Skeletal muscle tissue (tissue), 4 donors: ENCODE results near the gene DNM2. TPM values are rescaled to one million over a fixed set of nuclear protein-coding genes. Genes with fewer than 3 reads are reported as not detected.
"Not testable (repeated sequence)": the region's sequence is repeated elsewhere in the genome, so short reads cannot be mapped to it uniquely, and the experiment has no call there.

Experiments
- H3K27ac ChIP-seq: one replicate; pipeline ENCODE4 v1.7.0; 2013; ENCODE audit warnings: mild to moderate bottlenecking, low read depth, low read length, inconsistent platforms
- H3K27me3 ChIP-seq, 3 donors: one replicate each; pipeline ENCODE4 v1.7.0; 2013; ENCODE audit warnings: low read length in 3 of 3; ENCODE audit not compliant: control insufficient read depth in 3 of 3, insufficient read depth in 3 of 3
- H3K36me3 ChIP-seq, 3 donors: one replicate each; pipeline ENCODE4 v1.7.0; 2013; ENCODE audit warnings: low read length in 3 of 3; ENCODE audit not compliant: control insufficient read depth in 3 of 3, insufficient read depth in 3 of 3
- H3K4me1 ChIP-seq, 3 donors: one replicate each; pipeline ENCODE4 v1.7.0; 2013; ENCODE audit warnings: low read length in 3 of 3, mild to moderate bottlenecking in 3 of 3; ENCODE audit not compliant: control insufficient read depth in 3 of 3, insufficient read depth in 3 of 3
- H3K4me3 ChIP-seq, 3 donors: one replicate each; pipeline ENCODE4 v1.7.0; 2013; ENCODE audit warnings: low read length in 3 of 3
- H3K9ac ChIP-seq, 3 donors: one replicate each; pipeline ENCODE4 v1.7.0; 2013; ENCODE audit warnings: low read length in 3 of 3, mild to moderate bottlenecking in 3 of 3, moderate library complexity in 2 of 3, low read depth in 1 of 3
- H3K9me3 ChIP-seq, 3 donors: one replicate each; pipeline ENCODE4 v1.7.0; 2013; ENCODE audit warnings: low read length in 3 of 3; ENCODE audit not compliant: control insufficient read depth in 3 of 3
- total RNA-seq: library from RNA; depleted of rRNA; stranded (reverse); fragments of >200 nt; gene quantifications from one replicate; pipeline ENCODE4 v1.2.3, GENCODE V29; 2014
- donor health status: Osteomylitis.

DNM2 gene
- total RNA-seq, 1 donor from 2014 or later, result 54.8 TPM

- no peak overlapping the region for H3K4me3 ChIP-seq
- no peak overlapping the region for H3K27ac ChIP-seq
- H3K27me3 ChIP-seq, result no peaks in the 10 kb centered on the region
- no peaks in the 10 kb centered on the region for H3K9me3 ChIP-seq
- no peak overlapping the region for H3K9ac ChIP-seq
- peaks cover 0 to 5% (median 0%) of the 10 kb centered on the region in 3 donors for H3K36me3 ChIP-seq
- peaks cover 0 to 3% (median 3%) of the 10 kb centered on the region in 3 donors for H3K4me1 ChIP-seq
These were observed 18.3 kb downstream of the DNM2 start for GRCh38 chr19:10736189-10736588.

- H3K36me3 ChIP-seq, result peaks cover 0 to 5% (median 0%) of the 10 kb centered on the region in 3 donors
- H3K27ac ChIP-seq, result no peak overlapping the region
- no peaks in the 10 kb centered on the region for H3K9me3 ChIP-seq
- peaks cover 1 to 4% (median 3%) of the 10 kb centered on the region in 3 donors for H3K4me1 ChIP-seq
- no peak overlapping the region for H3K9ac ChIP-seq
- H3K27me3 ChIP-seq, result no peaks in the 10 kb centered on the region
- H3K4me3 ChIP-seq, result no peak overlapping the region
These were observed 19.2 kb downstream of the DNM2 start for GRCh38 chr19:10736916-10737551.

GRCh38 chr19:10737722-10738121, 19.8 kb downstream of the DNM2 start:
- H3K4me3 ChIP-seq, result no peak overlapping the region

GRCh38 chr19:10740798-10741197, 22.9 kb downstream of the DNM2 start:
- peaks cover 19 to 24% (median 20%) of the 10 kb centered on the region in 3 donors for H3K4me1 ChIP-seq
- H3K36me3 ChIP-seq, result peaks cover 0 to 6% (median 0%) of the 10 kb centered on the region in 3 donors
- no peaks in the 10 kb centered on the region for H3K27me3 ChIP-seq
- H3K9ac ChIP-seq, result no peak overlapping the region
- H3K27ac ChIP-seq, result no peak overlapping the region
- H3K9me3 ChIP-seq, result no peaks in the 10 kb centered on the region
- no peak overlapping the region for H3K4me3 ChIP-seq

More at GRCh38 chr19:10737722-10738121, 19.8 kb downstream of the DNM2 start:
- Histone ChIP-seq H3K27me3 (no peaks in the 10 kb centered on the region), H3K27ac (no peak overlapping the region), H3K9me3 (no peaks in the 10 kb centered on the region), H3K36me3 (peaks cover 0 to 6% (median 0%) of the 10 kb centered on the region in 3 donors), H3K9ac (no peak overlapping the region), H3K4me1 (peaks cover 6 to 10% (median 8%) of the 10 kb centered on the region in 3 donors)

GRCh38 chr19:10742476-10742875, 24.6 kb downstream of the DNM2 start:
- no peak overlapping the region for H3K9ac ChIP-seq
- no peak overlapping the region for H3K27ac ChIP-seq
- no peak overlapping the region for H3K4me3 ChIP-seq
- peaks cover 0 to 2% (median 0%) of the 10 kb centered on the region in 3 donors for H3K36me3 ChIP-seq
- peaks cover 22 to 31% (median 25%) of the 10 kb centered on the region in 3 donors for H3K4me1 ChIP-seq
- no peaks in the 10 kb centered on the region for H3K9me3 ChIP-seq
- no peaks in the 10 kb centered on the region for H3K27me3 ChIP-seq

GRCh38 chr19:10744253-10744798, 26.4 kb downstream of the DNM2 start:
- H3K9me3 ChIP-seq, result no peaks in the 10 kb centered on the region
- H3K4me3 ChIP-seq, result no peak overlapping the region
- H3K4me1 ChIP-seq, result peaks cover 34 to 49% (median 40%) of the 10 kb centered on the region in 3 donors
- no peak overlapping the region for H3K27ac ChIP-seq
- H3K36me3 ChIP-seq, result peaks cover 0 to 2% (median 0%) of the 10 kb centered on the region in 3 donors
- no peak overlapping the region for H3K9ac ChIP-seq
- H3K27me3 ChIP-seq, result no peaks in the 10 kb centered on the region

GRCh38 chr19:10744801-10745293, 27.0 kb downstream of the DNM2 start:
- no peak overlapping the region for H3K27ac ChIP-seq

GRCh38 chr19:10746437-10746836, 28.6 kb downstream of the DNM2 start:
- H3K27me3 ChIP-seq, H3K4me3 ChIP-seq, H3K9me3 ChIP-seq, H3K9ac ChIP-seq, H3K36me3 ChIP-seq, H3K27ac ChIP-seq: not testable (repeated sequence)
- H3K4me1 ChIP-seq, result peaks cover 45 to 66% (median 52%) of the 10 kb centered on the region in 3 donors

More at GRCh38 chr19:10744801-10745293, 27.0 kb downstream of the DNM2 start:
- Histone ChIP-seq H3K9me3 (no peaks in the 10 kb centered on the region), H3K36me3 (peaks cover 0 to 2% (median 0%) of the 10 kb centered on the region in 3 donors), H3K4me3 (no peak overlapping the region), H3K27me3 (no peaks in the 10 kb centered on the region), H3K4me1 (peaks cover 37 to 54% (median 45%) of the 10 kb centered on the region in 3 donors), H3K9ac (no peak overlapping the region)

- no peak overlapping the region for H3K4me3 ChIP-seq
- H3K9me3 ChIP-seq, result no peaks in the 10 kb centered on the region
- peaks cover 0 to 2% (median 0%) of the 10 kb centered on the region in 3 donors for H3K36me3 ChIP-seq
- peak overlapping the region in 1 of 3 donors; percentile 50 for H3K9ac ChIP-seq
- H3K27ac ChIP-seq, result no peak overlapping the region
- H3K4me1 ChIP-seq, result peaks cover 45 to 69% (median 60%) of the 10 kb centered on the region in 3 donors
- no peaks in the 10 kb centered on the region for H3K27me3 ChIP-seq
These were observed 29.4 kb downstream of the DNM2 start for GRCh38 chr19:10747271-10747670.

GRCh38 chr19:10747674-10748073, 29.8 kb downstream of the DNM2 start:
- H3K27me3 ChIP-seq, result no peaks in the 10 kb centered on the region
- H3K36me3 ChIP-seq, result no peaks in the 10 kb centered on the region
- no peaks in the 10 kb centered on the region for H3K9me3 ChIP-seq
- peaks cover 42 to 68% (median 59%) of the 10 kb centered on the region in 3 donors for H3K4me1 ChIP-seq
- H3K27ac ChIP-seq, result no peak overlapping the region
- peak overlapping the region in 1 of 3 donors; percentile 50 for H3K9ac ChIP-seq
- no peak overlapping the region for H3K4me3 ChIP-seq
